ENCODE data around the gene CALR.
"Not testable (repeated sequence)": the region's sequence is repeated elsewhere in the genome, so short reads cannot be mapped to it uniquely, and the experiment has no call there.

Gene CALR

DNA sequence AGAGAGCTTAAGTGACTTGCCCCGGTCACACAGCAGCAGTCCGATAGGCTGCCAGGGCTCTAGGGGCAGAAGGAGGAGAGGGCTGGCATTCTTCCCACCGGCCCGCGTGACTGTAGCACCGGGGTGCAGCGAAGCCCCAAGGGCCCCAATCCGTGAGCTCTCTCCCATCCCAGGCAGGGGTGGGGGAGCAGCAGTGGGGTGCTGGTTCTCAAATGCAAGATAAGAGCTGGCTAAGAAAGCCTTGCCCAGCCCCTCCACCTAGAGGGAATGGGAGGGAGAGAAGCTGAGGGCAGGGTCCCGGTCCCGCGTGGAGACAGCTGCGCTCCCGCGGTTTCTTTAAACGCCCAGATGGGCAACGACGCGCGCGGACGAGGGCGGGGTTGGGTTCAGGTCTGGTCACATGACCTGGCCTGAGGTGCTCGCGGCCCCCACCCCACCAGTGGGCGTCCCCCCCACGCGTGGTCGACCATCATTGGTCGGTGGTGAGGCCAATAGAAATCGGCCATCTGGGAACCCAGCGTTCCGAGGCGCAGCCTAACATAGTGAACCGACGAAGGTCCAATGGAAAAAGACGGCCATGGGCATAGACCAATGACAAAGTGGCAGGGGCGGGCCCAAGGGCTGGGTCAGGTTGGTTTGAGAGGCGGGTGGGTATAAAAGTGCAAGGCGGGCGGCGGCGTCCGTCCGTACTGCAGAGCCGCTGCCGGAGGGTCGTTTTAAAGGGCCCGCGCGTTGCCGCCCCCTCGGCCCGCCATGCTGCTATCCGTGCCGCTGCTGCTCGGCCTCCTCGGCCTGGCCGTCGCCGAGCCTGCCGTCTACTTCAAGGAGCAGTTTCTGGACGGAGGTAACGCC, at the start of gene CALR:
TSS of gene CALR (plus strand) at position 683 of the 852 bp plus-strand sequence. CDS start at position 754, 71 bp downstream.
- peak; percentile 99 for DNase-seq

DNA sequence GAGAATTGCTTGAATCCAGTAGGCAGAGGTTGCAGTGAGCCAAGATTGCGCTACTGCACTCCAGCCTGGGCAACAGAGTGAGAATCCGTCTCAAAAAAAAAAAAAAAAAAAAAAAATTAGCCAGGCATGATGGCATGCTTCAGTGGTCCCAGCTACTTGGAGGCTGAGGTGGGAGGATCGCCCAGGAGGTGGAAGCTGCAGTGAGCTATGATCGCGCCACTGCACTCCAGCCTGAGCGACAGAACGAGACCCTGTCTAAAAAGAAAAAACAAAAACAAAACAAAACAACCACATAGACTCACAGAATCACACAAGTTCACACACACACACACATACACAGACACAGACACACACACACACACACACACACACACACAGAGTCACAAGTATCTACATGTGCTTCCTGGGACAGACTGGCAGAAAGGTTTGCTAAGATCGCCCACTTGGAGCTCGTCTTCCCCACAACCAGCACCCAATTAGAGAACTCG, 48.1 kb upstream of the CALR start:
- DNase-seq = not testable (repeated sequence)

DNA sequence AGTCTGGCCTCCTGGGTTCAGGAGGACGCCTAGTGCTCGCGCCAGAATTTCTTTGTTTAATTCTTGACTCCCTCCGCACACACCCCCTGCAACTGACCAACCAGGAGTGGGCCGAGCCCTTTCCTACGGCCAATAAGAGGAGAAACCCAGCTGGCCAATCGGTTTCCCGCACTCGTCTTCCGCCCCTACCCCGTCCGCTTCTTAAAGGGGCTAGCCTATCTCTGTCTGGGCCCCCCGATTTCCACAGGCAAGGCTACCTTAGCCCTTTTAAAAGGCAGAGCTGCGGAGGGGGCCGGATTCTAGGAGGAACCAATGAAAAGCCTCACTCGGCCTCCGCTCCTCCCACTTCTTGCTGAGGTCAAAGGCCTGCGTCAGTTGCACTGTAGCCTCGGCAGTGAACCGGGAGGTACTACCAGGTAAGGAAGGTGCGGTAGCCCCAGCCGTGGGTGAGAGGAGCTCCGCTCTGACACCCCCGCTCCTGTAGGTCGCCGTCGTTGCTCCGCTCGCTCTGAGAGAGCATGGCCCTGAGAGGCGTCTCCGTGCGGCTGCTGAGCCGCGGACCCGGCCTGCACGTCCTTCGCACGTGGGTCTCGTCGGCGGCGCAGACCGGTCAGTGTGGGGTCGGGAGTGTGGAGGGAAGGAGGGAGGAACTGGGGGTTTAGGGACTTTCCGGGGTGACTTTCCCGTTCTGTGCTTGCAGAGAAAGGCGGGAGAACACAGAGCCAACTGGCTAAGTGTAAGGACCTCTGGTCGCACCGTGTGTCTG, 47.4 kb upstream of the CALR start, which contains the start of gene GCDH:
TSS of gene GCDH (plus strand) at position 374 of the 766 bp plus-strand sequence. CDS start at position 519, 145 bp downstream.
- DNase-seq = peak; percentile 98

DNA sequence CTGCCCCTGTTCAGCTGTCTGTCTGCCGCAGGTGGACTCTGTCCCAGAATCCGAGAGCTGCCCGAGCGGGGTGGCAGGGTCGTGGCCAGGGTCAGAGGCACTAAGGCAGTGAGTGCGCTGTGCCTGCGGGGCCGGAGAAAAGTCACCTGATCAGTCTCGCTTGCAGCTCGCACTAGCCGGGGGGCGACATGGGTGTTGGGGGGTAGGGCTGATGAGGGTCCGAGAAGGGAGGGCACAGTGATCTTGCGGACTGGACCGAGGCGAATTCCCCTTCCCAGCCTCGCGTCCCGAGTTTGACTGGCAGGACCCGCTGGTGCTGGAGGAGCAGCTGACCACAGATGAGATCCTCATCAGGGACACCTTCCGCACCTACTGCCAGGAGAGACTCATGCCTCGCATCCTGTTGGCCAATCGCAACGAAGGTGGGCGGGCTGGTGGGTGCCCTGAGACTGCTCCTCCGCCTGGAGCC, 46.8 kb upstream of the CALR start:
- no peak for DNase-seq

DNA sequence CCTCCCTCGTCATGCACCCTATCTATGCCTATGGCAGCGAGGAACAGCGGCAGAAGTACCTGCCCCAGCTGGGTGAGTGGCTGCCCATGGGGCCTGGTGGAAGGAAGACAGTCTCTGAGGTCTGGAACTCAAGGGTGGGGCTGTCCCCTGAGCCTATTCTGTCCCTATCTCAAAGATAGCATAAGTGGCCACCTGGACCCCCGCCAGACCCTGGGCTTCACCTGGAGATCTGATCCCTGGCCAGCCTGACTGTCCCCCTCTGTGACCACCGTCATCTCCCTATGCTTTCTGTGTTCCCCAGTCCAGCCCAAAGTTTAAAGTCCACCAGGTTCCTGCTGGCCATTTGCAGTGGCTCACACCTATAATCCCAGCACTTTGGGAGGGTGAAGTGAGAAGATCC, 44.8 kb upstream of the CALR start:
- DNase-seq = no peak

DNA sequence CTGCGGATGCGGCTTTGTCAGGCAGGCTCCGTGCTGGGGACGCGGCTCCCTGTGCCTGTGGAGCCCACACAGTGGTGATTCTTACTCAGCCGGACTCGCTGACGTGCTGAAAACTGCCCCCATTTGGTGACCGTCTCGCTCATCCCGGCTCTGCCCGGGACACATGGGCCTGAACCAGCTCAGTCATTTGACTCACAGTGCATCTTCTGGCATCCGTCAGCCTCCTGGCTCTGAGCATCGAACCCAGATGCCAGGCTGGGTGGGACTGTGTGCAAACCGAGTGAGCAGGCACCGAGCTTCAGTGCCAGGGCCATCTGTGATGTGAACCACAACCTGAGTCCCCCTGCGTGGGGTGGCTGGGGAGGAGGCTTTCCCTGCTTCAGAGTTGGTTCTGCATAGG, 41.9 kb upstream of the CALR start:
- DNase-seq = no peak

DNA sequence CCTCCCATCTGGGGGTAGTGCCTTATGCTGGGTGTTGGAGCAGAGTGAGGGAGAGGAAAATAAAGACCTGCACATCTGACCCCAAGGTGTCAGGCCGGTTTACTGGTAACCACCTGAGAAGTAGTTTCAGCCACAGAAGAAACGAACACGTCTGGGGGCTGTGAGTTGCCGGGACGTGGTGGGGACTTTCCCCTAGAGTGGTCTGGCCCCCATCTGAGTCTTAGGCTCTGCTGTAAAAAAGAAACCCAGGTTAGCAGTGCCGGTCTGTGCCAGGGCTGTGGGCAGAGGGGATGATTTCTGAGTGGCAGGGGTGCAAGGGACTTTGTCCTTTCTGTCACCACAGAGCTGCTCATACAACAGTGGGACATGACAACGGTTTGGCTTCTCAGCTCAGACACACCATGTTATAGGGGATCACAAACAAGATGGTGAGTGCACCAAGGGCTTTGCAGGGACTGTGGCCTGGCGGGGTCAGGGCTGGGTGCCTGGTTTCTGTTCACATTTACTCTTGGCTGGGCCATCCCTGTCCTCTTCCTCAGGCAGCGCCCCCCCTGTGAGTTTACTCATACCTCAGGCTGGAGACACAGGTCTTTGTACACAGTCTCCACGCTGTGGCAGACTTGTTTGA, 38.4 kb upstream of the CALR start:
- DNase-seq = peak; percentile 1

DNA sequence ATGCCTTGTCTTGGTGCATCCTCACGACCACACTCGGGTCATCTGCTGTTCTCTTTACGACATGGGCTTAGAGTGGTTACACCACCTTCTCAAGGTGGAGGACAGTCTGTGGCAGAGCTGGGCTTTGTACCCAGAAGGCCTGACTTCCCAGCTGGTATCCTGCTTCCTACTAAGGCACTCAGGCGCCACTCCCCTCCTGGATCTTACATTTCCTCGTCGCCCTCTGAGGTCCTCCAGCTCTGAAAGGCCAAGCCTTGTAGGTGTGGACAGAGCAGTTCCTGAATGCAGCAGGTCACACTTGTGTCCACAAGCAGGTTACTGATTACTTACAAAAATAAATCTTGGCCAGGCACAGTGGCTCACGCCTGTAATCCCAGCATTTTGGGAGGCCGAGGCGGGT, 31.2 kb upstream of the CALR start:
- DNase-seq = no peak

DNA sequence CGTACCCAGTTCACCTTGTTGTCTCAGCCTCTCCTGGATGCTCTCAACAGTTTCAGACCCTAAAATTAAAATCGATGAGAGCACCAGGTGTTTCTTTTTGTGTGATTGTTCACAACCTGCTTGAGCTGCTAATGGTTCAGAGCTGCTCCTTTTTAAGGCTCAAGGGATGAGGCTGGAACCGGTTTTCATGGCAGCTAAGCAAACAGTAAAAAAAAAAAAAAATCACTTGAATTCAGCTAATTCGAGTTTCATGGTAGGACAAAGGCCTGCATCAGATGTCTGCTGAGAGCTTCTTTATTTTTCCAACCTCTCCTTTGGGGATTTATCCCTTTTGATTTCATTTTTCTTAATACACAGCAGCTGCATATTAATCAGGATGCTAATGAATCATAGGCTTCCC, 25.8 kb upstream of the CALR start:
- no peak for DNase-seq

DNA sequence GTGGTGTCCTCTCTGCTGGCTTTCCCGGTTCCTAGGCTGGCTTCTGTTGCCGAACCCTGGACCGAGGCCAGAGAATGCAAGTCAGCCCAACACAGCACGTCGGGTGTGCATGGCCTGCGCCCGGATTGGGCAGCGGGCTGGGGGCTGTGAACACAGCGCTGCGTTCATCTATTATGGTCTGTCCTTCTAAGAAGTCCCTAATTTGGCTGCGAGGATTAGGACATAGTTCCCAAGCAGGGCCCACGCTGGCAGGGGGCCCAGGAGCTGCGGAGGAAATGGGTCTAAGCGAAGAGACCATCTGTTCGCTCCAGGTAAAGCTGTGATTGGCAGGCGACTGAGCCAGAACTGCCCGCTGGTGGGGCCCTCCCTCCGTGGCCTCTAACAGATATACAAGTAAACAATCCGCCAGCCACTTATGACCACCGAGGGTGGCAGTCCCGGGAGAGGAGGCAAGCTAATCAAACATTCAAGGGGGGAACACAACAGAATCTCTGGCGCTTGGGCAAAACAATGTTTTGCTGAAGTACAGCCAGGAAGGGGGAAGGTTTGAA, 25.3 kb upstream of the CALR start:
- DNase-seq = no peak

DNA sequence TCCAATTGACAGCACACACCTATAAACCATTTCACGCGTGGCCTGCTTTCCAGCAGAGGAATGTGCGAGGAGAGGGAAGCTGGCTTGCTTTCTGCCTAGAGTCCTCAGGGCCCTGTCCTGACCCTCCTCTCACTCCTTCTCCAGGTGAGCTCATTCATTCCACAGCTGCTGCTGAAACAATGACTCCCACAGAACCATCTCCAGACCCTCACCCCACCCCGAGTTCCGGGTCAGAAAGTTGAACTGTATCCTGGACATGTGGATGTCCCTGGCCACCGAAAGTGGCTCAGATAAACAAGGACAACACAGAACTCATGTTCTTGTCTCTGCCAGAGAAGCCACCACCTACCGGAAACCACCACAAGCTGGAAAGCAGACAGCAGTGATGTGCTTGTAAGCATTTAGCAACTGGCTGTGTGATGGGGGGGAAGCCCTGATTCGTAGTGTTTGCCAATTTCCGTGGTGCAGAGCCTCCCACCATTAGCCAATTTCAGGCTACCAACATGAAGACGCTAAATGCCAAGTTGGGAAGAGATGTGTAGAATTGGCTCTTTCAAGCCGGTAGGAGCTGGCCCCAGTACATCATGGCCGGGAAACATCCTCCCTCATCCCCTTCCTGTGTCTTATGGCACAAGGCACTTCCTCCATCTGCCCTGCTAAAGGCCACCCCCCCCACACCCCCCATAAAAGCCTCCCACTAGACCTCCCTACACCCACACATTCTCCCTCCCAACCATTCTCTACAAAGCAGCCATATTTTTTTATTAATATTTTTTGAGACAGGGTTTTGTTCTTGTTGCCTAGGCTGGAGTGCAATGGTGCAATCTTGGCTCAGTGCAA, 24.3 kb upstream of the CALR start:
- DNase-seq = peak; percentile 51

DNA sequence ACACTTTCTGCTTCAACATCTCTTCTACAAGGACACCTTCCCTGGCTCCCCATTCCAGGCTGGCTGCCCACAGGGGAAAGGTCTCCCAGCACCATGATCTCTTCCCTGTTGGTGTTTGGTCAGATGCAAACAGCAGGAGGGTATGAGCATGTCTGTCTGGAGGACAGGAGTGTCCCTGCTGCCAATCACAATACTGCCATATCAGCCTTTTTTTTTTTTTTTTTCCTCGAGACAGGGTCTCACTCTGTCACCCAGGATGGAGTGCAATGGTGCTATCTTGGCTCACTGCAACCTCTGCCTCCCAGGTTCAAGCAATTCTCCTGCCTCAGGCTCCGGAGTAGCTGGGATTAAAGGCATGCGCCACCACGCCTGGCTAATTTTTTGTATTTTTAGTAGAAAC, 22.5 kb upstream of the CALR start:
- not testable (repeated sequence) for DNase-seq

DNA sequence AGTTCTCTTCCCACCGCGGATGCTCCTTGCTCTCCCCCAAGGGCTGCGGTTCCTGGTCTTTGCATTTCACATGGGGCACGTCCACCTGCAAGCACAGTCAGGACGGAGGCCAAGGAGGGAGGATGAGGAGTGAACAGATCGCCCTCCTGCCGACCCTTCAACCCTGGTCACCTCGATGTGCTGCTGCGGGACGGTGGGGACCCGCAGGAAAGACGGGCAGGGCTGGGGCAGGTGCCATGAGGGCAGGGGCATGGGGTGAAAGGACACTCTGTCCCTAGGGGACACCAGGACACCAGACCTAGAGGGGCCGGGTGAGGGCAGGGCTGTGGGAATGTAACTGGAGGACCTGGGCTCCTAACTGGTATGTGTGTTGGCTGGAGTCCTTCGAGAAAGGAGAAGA, 20.2 kb upstream of the CALR start:
- no peak for DNase-seq

DNA sequence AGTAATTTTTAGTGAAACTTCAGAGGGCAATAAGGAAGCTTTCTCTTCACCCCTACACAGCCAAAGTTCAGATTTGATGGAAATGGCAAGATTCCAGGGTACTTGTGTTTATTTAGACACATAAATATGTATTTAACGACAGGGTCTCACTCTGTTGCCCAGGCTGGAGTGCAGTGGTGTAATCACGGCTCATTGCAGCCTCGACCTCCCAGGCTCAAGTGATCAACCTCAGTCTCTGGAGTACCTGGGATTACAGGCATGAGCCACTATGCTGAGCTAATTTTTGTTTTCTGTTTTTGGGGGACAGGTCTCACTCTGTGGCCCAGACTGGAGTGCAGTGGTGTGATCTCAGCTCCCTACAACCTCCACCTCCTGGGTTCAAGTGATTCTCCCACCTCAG, 17.4 kb upstream of the CALR start:
- DNase-seq = no peak

DNA sequence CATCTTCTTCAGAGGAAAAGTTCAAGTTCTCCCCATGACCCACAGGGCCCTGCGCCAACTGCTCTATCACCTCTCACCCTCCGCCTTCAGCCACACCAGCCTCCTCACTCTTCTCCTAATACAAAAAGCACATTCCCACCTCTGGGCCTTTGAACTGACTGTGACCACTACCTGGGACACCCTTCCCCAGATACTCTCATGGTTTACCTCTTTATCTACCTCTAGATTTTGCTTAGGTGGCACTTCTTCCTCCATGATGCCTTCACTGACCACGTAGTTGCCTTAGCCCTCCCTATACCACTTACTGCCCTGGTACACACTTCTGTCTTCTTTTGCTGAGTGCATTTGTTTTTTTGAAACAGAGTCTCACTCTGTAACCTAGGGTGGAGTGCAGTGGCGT, 15.4 kb upstream of the CALR start:
- no peak for DNase-seq

DNA sequence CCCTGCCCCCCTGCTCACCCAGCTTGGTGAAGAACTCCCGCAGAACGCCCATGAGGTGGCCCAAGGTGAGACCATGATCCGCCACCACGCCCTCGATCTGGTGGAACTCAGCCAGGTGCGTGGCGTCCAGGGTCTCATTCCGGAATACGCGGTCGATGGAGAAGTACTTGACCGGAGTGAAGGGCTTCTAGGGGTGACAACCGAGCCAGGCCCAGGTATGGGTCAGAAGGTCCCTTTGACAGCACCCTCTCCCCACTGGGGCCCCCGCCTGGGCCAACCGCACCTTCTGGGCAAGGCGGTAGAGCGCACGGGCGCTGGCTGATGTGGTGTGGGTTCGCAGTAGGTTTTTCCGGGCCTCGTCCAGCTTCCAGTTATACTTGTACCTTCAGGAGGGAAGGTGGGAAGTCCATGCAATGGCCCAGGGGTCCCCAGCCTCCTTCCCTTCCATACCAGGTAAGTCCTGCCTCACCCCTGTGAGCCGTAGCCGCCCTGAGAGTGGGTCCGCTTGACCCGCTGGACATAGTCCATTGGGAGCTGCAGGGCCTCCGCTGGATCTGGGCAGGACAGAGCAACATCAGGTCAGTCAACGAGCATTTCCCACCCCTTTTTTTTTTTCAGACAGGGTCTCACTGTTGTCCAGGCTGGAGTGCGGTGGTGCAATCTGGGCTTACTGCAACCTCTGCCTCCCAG, 13.6 kb upstream of the CALR start:
- no peak for DNase-seq

DNA sequence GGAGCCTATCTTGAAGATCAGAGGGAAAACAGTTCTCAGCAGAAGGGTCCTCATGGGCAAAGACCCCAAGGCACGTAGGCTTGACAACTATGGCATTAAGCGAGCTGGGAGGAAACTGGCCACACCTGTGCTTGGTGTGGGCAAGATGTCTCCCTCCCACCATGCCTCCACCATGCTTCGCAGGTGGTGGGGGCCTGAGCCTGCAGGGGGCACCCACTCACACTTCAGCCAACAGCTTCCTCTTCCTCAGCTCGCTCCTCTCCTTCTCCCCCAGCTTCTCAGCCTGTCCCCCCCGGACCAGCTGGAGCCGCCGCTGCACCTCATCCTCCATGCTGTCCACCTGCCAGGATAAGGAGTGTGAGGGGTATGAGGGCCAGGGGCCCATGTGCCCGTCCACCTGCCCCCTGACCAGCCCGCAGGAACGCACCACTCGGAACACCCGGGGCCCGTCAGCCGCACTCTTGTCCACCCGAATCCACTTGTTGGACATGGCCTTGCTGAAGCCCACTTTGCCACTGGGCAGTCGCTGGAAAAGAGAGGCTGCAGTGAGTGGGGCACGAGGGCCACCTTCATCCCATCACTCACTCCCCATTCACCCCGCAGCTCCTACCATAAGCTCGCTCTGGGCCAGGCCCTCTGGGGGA, 8.3 kb upstream of the CALR start:
- DNase-seq = no peak

DNA sequence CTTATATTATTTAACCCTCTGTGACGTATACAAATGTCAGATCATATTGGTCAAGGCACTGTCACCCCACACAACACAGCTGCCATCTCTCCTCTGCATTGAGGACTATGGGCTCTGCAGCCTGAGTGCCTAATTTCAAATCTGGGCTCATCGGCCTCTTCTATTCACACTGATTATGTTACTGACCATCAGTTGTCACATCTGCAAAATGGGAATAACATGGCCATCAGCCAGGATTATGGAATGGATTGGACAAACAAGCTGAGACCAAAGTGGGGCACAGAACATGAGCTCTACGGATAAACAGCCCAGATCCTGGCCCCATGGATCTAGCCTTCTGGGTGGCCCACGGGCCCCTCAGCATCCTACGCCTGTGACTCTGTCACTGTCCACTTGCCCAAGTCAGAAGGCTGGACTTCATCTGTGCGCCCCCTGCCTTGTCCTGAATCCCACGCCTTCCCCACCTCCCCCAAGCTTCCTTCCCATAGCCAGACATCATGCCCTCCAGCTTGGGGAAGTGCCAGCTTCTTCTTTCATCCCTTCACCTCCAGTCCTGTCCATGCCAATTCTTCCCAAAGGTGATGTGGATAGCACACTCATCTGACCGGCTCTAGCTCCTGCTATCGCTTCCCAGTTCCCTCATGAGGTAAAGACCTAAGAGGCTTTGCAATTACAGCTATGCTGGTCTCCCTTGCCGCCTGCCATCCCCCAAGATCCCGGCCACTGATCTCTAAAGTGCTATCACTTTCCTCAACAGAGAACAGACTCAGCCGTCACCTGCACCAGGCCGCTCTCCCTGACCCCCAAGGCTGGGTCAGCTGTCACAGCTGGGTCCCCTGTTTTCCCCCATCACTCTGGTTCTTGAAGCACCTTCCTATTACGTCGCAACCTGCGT, 5.8 kb upstream of the CALR start:
- no peak for DNase-seq

DNA sequence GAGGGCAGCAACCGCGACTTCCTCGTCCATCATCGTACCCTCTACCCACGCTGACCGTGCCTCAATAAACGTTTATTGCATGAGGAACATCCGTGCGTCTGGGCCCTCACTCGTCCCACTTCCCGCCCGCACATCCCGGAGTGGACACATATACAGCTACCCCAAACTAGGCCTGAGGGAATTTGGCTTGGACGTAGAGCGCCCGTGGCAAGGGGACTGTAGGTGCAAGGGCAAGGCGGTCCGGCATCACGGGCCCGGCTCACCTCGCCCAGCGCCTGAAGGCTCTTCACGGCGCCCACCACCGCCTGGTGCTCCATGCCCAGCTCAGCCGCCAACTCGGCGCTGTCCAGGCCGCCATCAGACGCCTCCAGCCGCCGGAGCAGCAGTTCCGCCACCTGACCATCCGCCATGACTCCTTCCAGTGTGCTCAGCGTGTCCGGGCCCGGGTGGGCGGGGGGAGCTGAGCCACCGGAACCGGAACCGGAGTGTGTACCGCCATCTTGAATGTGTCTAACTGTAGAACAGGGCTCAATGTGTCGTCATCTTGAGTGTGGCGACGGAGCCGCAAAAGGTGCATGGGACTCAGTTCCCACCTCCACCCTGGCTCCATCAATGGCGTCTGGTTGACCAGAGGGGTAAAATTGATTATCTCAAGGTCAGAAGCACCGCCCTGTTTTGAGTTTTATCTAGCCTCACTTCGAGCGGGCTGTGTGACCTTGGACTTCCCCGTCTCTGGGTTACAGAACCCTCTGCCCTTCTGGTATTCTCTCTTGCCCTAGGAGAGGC, 4.9 kb upstream of the CALR start, which contains the start of gene FARSA:
TSS of gene FARSA (minus strand) at position 425 of the 786 bp plus-strand sequence. CDS start at position 410, 15 bp downstream.
- DNase-seq = peak; percentile 88

All from CD4-positive, alpha-beta T cell treated with Interferon gamma for 1 hour (primary cell).